ENCODE data around the gene DYRK4. TPM values are rescaled to one million over a fixed set of nuclear protein-coding genes. Genes with fewer than 3 reads are reported as not detected.
A peak's percentile ranks its signal among the peaks of the same experiment; 100 is the strongest.
"Not testable (repeated sequence)": the region's sequence is repeated elsewhere in the genome, so short reads cannot be mapped to it uniquely, and the experiment has no call there.

DYRK4 gene, protein sequence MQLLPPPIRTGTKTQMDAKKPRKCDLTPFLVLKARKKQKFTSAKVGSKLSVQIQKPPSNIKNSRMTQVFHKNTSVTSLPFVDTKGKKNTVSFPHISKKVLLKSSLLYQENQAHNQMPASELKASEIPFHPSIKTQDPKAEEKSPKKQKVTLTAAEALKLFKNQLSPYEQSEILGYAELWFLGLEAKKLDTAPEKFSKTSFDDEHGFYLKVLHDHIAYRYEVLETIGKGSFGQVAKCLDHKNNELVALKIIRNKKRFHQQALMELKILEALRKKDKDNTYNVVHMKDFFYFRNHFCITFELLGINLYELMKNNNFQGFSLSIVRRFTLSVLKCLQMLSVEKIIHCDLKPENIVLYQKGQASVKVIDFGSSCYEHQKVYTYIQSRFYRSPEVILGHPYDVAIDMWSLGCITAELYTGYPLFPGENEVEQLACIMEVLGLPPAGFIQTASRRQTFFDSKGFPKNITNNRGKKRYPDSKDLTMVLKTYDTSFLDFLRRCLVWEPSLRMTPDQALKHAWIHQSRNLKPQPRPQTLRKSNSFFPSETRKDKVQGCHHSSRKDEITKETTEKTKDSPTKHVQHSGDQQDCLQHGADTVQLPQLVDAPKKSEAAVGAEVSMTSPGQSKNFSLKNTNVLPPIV
- total RNA-seq: 8.8 TPM

DNA sequence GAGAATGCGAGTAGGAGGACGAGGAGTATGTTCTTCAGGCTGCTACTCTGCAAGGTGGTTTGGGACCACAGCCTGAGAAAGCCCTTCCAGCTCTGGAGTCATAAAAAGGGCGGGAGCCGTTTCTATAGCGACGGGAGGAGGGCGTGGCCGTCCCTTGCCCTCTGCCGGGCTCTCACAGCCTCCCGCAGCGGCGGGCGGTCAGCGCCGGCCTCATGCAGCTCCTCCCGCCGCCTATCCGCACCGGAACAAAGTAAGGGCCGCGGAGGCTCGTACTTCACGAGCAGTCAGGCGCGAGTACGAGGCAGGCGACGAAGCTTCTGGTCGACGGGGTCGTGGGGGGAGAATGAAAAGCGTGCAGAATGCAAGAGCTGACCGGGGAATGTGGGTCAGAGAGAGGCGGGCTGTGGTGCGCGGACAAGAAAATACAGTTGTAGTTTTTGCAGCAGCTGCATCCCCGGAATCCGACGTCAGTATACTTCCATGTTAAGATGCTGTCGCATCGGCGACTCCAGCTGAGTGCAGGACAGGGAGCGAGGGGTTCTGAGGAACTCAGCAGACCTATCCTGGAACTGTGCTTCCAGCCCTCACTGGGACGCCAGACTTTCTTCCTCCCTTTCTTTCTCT lies at the start of gene DYRK4:
TSS of gene DYRK4 (plus strand) at position 175 of the 624 bp plus-strand sequence. CDS start at position 213, 38 bp downstream.
- H3K4me3 ChIP-seq (ENCODE audit: low read length): peak within 1 kb of the TSS; percentile 2

DNA sequence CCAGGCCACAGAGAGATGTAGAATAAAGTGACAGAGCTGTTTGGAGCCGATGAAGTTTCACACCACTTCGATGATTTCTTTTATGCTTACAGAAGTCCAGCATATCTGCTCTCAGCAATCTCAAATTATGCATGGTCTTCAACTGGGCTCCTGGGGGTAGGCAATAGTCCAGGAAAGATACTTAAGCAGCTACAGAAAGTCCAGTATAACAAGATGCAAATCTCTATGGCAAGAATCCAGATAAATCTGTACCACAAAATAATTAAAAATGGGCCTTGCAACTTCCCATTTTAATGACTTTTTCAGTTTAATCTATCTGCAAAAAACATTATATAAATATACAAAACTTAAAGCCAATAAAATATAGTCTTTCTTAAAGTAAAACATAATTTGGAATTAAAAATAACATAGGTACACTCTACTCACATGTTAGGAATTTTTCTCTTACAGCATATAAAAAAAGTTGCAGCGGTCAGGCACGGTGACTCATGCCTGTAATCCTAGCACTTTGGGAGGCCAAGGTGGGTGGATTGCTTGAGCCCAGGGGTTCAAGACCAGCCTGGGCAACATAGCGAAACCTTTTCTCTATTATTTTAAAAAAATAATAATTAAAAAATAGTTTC lies 43.8 kb upstream of the DYRK4 start:
- Histone ChIP-seq H3K4me3 (ENCODE audit: low read length) (no peak overlapping the region), H3K9me3 (ENCODE audit: low read depth, low read length) (no peaks in the 10 kb centered on the region), H3K27me3 (ENCODE audit: insufficient read depth, low read length) (no peaks in the 10 kb centered on the region), H3K4me1 (ENCODE audit: insufficient read depth, low read length) (no peaks in the 10 kb centered on the region)

More for the DNA sequence above, at the start of gene DYRK4:
- H3K4me1 ChIP-seq (ENCODE audit: insufficient read depth, low read length): peaks cover 50% of the 10 kb centered on the region
- no peaks in the 10 kb centered on the region for H3K9me3 ChIP-seq (ENCODE audit: low read depth, low read length)
- no peaks in the 10 kb centered on the region for H3K27me3 ChIP-seq (ENCODE audit: insufficient read depth, low read length)

DNA sequence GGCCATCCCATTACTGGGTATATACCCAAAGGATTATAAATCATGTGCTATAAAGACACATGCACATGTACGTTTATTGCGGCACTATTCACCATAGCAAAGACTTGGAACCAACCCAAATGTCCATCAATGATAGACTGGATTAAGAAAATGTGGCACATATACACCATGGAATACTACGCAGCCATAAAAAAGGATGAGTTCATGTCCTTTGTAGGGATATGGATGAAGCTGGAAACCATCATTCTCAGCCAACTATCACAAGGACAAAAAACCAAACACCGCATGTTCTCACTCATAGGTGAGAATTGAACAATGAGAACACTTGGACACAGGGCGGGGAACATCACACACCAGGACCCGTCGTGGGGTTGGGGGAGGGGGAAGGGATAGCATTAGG lies 38.6 kb upstream of the DYRK4 start:
- not testable (repeated sequence) for H3K9me3 ChIP-seq (ENCODE audit: low read depth, low read length); H3K4me3 ChIP-seq (ENCODE audit: low read length); H3K4me1 ChIP-seq (ENCODE audit: insufficient read depth, low read length)

GRCh38 chr12:4526923-4527546 lies 35.0 kb upstream of the DYRK4 start:
- no peaks in the 10 kb centered on the region for H3K4me1 ChIP-seq (ENCODE audit: insufficient read depth, low read length)
- no peaks in the 10 kb centered on the region for H3K9me3 ChIP-seq (ENCODE audit: low read depth, low read length)
- no peaks in the 10 kb centered on the region for H3K27me3 ChIP-seq (ENCODE audit: insufficient read depth, low read length)
- H3K4me3 ChIP-seq (ENCODE audit: low read length): no peak overlapping the region

More for the DNA sequence above, 38.6 kb upstream of the DYRK4 start:
- not testable (repeated sequence) for H3K27me3 ChIP-seq (ENCODE audit: insufficient read depth, low read length)

DNA sequence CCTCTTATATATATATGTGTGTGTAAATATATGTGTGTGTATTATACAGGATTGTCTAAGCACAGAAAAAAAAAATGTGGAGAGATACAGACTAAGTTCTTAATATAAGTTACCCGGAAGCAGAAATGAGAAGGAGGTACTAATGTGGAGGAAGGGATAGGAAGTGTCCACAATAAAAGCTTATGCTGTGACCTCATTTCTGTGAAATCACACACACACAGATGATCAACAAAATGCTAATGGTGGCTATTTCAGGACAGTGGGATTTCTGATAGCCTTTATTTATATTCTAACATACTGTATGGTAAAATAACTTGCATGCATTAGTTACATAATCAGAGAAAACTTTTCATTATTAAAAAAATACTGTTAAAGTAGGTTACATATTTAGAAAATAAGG lies 31.8 kb upstream of the DYRK4 start:
- Histone ChIP-seq H3K4me3 (ENCODE audit: low read length) (no peak overlapping the region), H3K4me1 (ENCODE audit: insufficient read depth, low read length) (no peaks in the 10 kb centered on the region), H3K27me3 (ENCODE audit: insufficient read depth, low read length) (no peaks in the 10 kb centered on the region), H3K9me3 (ENCODE audit: low read depth, low read length) (no peaks in the 10 kb centered on the region)

GRCh38 chr12:4530982-4531586 lies 30.9 kb upstream of the DYRK4 start:
- H3K4me3 ChIP-seq (ENCODE audit: low read length): no peak overlapping the region
- H3K9me3 ChIP-seq (ENCODE audit: low read depth, low read length): no peaks in the 10 kb centered on the region
- no peaks in the 10 kb centered on the region for H3K4me1 ChIP-seq (ENCODE audit: insufficient read depth, low read length)
- no peaks in the 10 kb centered on the region for H3K27me3 ChIP-seq (ENCODE audit: insufficient read depth, low read length)

GRCh38 chr12:4535092-4535491 lies 26.9 kb upstream of the DYRK4 start:
- peaks cover 18% of the 10 kb centered on the region for H3K4me1 ChIP-seq (ENCODE audit: insufficient read depth, low read length)
- no peaks in the 10 kb centered on the region for H3K9me3 ChIP-seq (ENCODE audit: low read depth, low read length)
- no peak overlapping the region for H3K4me3 ChIP-seq (ENCODE audit: low read length)
- H3K27me3 ChIP-seq (ENCODE audit: insufficient read depth, low read length): no peaks in the 10 kb centered on the region

DNA sequence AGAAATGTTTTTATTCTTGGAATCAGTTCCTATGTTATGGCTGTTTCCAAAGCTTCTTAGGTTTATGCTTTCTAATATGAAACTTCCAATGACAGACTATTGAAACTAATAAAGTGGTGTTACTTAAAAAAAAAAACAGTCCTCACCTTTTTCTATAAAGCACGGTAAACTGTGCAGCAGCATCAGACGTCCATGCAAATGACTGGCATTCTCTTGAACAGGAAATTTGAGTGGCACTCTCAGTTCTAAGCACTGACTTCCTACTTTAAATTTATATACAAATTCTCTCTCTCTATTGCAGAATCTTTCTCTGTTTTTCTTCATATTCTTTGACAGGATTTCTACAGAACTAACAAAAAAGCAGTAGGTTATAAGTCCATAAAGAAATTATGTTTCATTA lies 26.1 kb upstream of the DYRK4 start:
- Histone ChIP-seq H3K4me3 (ENCODE audit: low read length) (no peak overlapping the region), H3K27me3 (ENCODE audit: insufficient read depth, low read length) (no peaks in the 10 kb centered on the region), H3K9me3 (ENCODE audit: low read depth, low read length) (no peaks in the 10 kb centered on the region), H3K4me1 (ENCODE audit: insufficient read depth, low read length) (peaks cover 20% of the 10 kb centered on the region)

DNA sequence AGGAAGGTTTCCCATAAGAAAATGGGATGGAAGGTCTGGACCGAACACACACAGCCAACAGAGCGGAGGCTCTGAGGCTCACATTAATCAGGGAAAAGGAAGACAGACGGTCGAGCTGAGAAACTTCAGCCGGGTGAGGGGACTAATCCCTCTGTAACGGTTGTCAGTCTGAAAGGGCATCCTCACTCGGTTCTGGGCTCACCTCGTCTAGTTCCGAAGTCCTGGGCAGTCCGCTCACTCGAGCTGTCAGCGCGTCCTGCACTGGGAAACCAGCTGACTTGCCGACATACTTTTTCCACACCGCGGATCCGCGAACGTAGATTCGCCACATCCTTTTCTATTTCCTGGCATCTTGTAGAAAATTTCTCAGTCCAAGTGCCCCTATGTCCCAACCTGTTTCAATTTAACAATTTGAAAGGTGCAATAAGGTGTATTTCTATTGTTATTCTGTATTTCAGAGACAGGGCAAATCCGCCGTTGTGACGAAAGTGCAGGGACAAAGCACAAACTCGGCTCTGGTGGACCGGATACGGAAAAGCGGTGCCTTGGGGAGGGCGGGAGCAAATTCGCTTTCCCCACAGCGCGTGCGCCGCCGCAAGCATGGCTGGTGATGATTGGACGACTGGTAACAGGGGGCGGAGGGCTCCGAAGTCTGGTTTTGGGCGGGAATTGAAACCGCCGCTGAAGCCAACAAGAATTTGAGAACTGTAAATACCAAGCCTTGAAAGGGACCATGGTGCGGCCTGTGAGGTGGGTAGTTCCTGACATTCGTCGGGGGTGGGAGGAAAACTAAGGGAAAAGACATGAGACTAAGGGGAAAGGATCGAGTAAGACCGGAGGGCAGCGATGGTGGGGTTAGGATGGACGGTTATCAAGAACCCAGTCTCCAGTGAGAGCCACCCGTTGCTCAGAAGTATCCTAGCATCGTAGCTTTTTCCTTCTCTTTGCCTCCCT lies 23.5 kb upstream of the DYRK4 start, which contains the start of gene RAD51AP1:
TSS of gene RAD51AP1 (plus strand) at position 684 of the 954 bp plus-strand sequence. CDS start at position 734, 50 bp downstream.
- Histone ChIP-seq H3K4me3 (ENCODE audit: low read length) (peak within 1 kb of the TSS; percentile 98), H3K9me3 (ENCODE audit: low read depth, low read length) (no peaks in the 10 kb centered on the region), H3K27me3 (ENCODE audit: insufficient read depth, low read length) (no peaks in the 10 kb centered on the region), H3K4me1 (ENCODE audit: insufficient read depth, low read length) (peaks cover 20% of the 10 kb centered on the region)

- Histone ChIP-seq H3K4me3 (ENCODE audit: low read length) (peak overlapping the region; percentile 98), H3K27me3 (ENCODE audit: insufficient read depth, low read length) (no peaks in the 10 kb centered on the region), H3K4me1 (ENCODE audit: insufficient read depth, low read length) (peaks cover 20% of the 10 kb centered on the region), H3K9me3 (ENCODE audit: low read depth, low read length) (no peaks in the 10 kb centered on the region)
Measured at GRCh38 chr12:4539167-4539870, 22.7 kb upstream of the DYRK4 start.

DNA sequence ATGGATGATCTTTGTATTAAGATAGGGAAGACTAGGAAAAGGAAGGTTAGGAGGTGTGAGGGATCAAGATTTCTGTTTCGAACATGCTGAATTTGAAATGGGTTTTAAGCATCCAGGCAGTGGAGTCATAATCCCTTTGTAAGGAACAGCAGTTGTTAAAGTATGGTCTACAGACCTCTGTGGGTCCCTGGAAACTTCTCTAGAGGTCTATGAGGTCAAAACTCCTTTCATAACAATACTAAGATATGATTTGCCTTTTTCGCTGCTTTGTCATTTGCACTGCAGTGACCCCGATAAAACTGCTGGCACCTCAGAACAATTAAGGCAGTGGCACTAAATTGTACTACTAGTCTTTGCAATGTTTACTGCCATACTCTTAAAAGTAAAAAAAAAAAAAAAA lies 21.8 kb upstream of the DYRK4 start:
- Histone ChIP-seq H3K4me1 (ENCODE audit: insufficient read depth, low read length) (peaks cover 20% of the 10 kb centered on the region), H3K4me3 (ENCODE audit: low read length) (no peak overlapping the region), H3K9me3 (ENCODE audit: low read depth, low read length) (no peaks in the 10 kb centered on the region)

DNA sequence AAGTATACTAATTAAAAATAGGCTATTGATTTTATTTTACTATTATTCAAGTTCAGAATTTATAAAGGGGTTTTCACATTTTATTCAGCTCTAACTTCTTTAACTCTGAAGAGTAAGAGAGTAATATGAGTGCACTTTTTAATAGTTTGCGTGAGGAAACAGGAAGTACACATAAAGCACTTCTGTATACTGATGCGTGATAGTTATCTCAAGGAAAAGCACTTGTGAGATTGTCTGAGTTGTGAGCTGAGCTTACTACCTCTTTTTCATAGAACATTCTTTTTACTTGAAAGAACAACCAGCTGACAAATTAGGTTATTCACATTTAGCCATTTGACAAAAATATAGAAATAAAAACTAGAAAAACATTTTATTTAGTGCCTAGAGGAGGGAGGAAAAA lies 21.4 kb upstream of the DYRK4 start:
- no peak overlapping the region for H3K4me3 ChIP-seq (ENCODE audit: low read length)
- peaks cover 20% of the 10 kb centered on the region for H3K4me1 ChIP-seq (ENCODE audit: insufficient read depth, low read length)
- no peaks in the 10 kb centered on the region for H3K9me3 ChIP-seq (ENCODE audit: low read depth, low read length)
- H3K27me3 ChIP-seq (ENCODE audit: insufficient read depth, low read length): no peaks in the 10 kb centered on the region

More for the DNA sequence above, 21.8 kb upstream of the DYRK4 start:
- no peaks in the 10 kb centered on the region for H3K27me3 ChIP-seq (ENCODE audit: insufficient read depth, low read length)

GRCh38 chr12:4545195-4545594 lies 16.8 kb upstream of the DYRK4 start:
- Histone ChIP-seq H3K4me3 (ENCODE audit: low read length) (no peak overlapping the region), H3K9me3 (ENCODE audit: low read depth, low read length) (no peaks in the 10 kb centered on the region)

More at GRCh38 chr12:4545195-4545594, 16.8 kb upstream of the DYRK4 start:
- H3K27me3 ChIP-seq (ENCODE audit: insufficient read depth, low read length): no peaks in the 10 kb centered on the region
- H3K4me1 ChIP-seq (ENCODE audit: insufficient read depth, low read length): peaks cover 1% of the 10 kb centered on the region
